Ishikawa (cell line): ENCODE data around the gene ATOH7.

Source experiments
- CEBPB ChIP-seq: IDR thresholded peaks from 2 replicates; pipeline ENCODE4 v1.6.1; 2012
- EP300 ChIP-seq: IDR thresholded peaks from 2 replicates; pipeline ENCODE4 v1.6.1; 2012; ENCODE audit warnings: borderline replicate concordance
- NFIC ChIP-seq: IDR thresholded peaks from 2 replicates; pipeline ENCODE4 v1.6.1; 2012
- REST ChIP-seq: IDR thresholded peaks from 2 replicates; pipeline ENCODE4 v1.6.1; 2012; ENCODE audit warnings: low read depth, mild to moderate bottlenecking
- TAF1 ChIP-seq: IDR thresholded peaks from 2 replicates; pipeline ENCODE4 v1.6.1; 2012; ENCODE audit warnings: low read depth, mild to moderate bottlenecking
- TCF12 ChIP-seq: IDR thresholded peaks from 2 replicates; pipeline ENCODE4 v1.6.1; 2012; ENCODE audit warnings: low read depth
- TEAD4 ChIP-seq: IDR thresholded peaks from 2 replicates; pipeline ENCODE4 v1.6.1; 2012
- TF ChIP-seq, protein P1 (sequence below): IDR thresholded peaks from 2 replicates; pipeline ENCODE4 v1.6.1; 2012

DNA sequence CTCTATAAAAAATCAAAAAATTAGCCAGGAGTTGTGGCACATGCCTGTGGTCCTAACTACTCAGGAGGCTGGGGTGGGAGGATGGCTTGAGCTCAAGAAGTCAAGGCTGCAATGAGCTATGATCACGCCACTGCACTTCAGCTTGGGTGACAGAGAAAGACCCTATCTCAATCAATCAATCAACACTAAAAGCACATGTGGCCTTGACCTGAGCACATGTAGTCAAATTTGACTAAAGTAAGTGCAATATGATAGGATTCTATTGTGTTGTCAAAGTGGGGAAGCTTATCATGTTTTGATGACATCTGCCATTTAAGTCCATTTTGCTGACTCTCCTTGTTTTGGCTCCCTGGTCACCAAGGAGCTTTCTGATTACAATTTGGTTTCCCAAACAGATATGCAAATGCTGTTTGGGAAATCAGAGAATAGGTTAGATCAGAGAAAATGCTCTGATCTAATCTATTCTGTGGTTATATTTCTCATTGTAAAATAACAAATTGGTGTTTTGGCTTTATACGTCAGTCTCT lies 43.8 kb upstream of the ATOH7 start:
- TF ChIP-seq TAF1 (no peak), EP300 (no peak), REST (no peak), TEAD4 (no peak), TCF12 (no peak), CEBPB (no peak), NFIC (no peak)
- TF ChIP-seq, protein P1, sequence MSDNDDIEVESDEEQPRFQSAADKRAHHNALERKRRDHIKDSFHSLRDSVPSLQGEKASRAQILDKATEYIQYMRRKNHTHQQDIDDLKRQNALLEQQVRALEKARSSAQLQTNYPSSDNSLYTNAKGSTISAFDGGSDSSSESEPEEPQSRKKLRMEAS = no peak
